Naive thymus-derived CD8-positive, alpha-beta T cell (primary cell): ENCODE results near the gene ETV4. TPM values are rescaled to one million over a fixed set of nuclear protein-coding genes. Genes with fewer than 3 reads are reported as not detected.

Source experiments
- ATAC-seq, 2 donors: fragments of 150-1000 bp; cut with Tn5 transposase in 1 of 2; sonication (Bioruptor Pico), chemical (Tn5 transposase) in 1 of 2; 1 replicate in 1 of 2; 2 replicates in 1 of 2; pipeline ENCODE4 v1.10.0; 2021; ENCODE audit warnings: mild to moderate bottlenecking in 2 of 2, moderate library complexity in 2 of 2
- POLR2A ChIA-PET: fragments of 350-600 bp; sonication (Branson Sonifier 250); formaldehyde crosslinking; loops from one replicate; lab custom pipeline; 2021; ENCODE audit warnings: antibody characterized with exemption; lab: Charles Lee
- DNase-seq, 10 donors: peaks; one replicate each; pipeline versions ENCODE4 v3.0.0 to v3.0.0-alpha.2; 2020 to 2022
- H3K27ac Mint-ChIP-seq, 10 donors: one replicate each; pipeline ENCODE4 v1.8.0; 2020 to 2022; ENCODE audit warnings: mild to moderate bottlenecking in 10 of 10, mixed read lengths in 10 of 10, moderate library complexity in 4 of 10, inconsistent platforms in 1 of 10
- H3K27me3 Mint-ChIP-seq, 5 donors: one replicate each; pipeline ENCODE4 v1.8.0; 2021 to 2022; ENCODE audit warnings: mixed read lengths in 5 of 5
- H3K36me3 Mint-ChIP-seq, 3 donors: one replicate each; pipeline ENCODE4 v1.8.0; 2020 to 2022; ENCODE audit warnings: mixed read lengths in 3 of 3, mild to moderate bottlenecking in 2 of 3, inconsistent platforms in 1 of 3
- H3K4me1 Mint-ChIP-seq, 4 donors: one replicate each; pipeline ENCODE4 v1.8.0; 2021 to 2022; ENCODE audit warnings: mixed read lengths in 4 of 4
- H3K4me3 Mint-ChIP-seq, 10 donors: one replicate each; pipeline ENCODE4 v1.8.0; 2020 to 2022; ENCODE audit warnings: mild to moderate bottlenecking in 10 of 10, mixed read lengths in 10 of 10, moderate library complexity in 6 of 10, inconsistent platforms in 1 of 10
- H3K9me3 Mint-ChIP-seq, 9 donors: one replicate each; pipeline ENCODE4 v1.8.0; 2020 to 2022; ENCODE audit warnings: mixed read lengths in 9 of 9, mild to moderate bottlenecking in 3 of 9, inconsistent platforms in 1 of 9, moderate library complexity in 1 of 9
- polyA plus RNA-seq, 3 donors: library from polyadenylated mRNA; unstranded; fragments of 300-500 nt; fragmentation: Illumina TruSeq; gene quantifications; one replicate each; pipeline ENCODE4 v1.2.3, GENCODE V29; 2021
- total RNA-seq, 8 experiments: library from RNA in 2 of 8; stranded (reverse) in 2 of 8; gene quantifications; one replicate each; pipeline ENCODE4 v1.2.3 and lab custom pipeline; 2021 to 2026

ETV4 gene
- total RNA-seq: not detected
- polyA plus RNA-seq: under 1 TPM in 1 of 3 donors, not detected in 2; 0.09 TPM
- total RNA-seq (lab: John Stamatoyannopoulos, UW): 0 to 0.67 (median 0) reads per million in 6 experiments

GRCh38 chr17:43546319-43547188, at the start of gene ETV4:
ETV4 (minus strand) TSS chr17:43546340; CDS start chr17:43545617, 723 bp downstream.
- Mint-ChIP-seq H3K36me3 (peaks cover 0 to 4% (median 3%) of the 10 kb centered on the region in 3 donors), H3K27me3 (peaks cover 24 to 62% (median 50%) of the 10 kb centered on the region in 5 donors), H3K4me3 (peak within 1 kb of the TSS; percentile 78 to 93 (median 88)), H3K4me1 (peaks cover 18 to 29% (median 20%) of the 10 kb centered on the region in 4 donors), H3K27ac (peak within 1 kb of the TSS in 6 of 10 donors; percentile 24 to 92 (median 59)), H3K9me3 (no peaks in the 10 kb centered on the region)
- POLR2A ChIA-PET: interaction anchor here (0.6 to 0.8 kb wide), 2 partner anchors 62 to 175 kb away, joined by 3 to 9 read pairs; partner anchors contain the start of gene DHX8
- ATAC-seq (peak; percentile 88 to 91), DNase-seq (peak; percentile 77 to 93 (median 86))

GRCh38 chr17:43595466-43595865, 49.3 kb upstream of the ETV4 start:
- Mint-ChIP-seq H3K9me3 (no peaks in the 10 kb centered on the region), H3K27ac (no peak overlapping the region), H3K4me3 (no peak overlapping the region), H3K27me3 (peaks cover 0 to 2% (median 2%) of the 10 kb centered on the region in 5 donors), H3K4me1 (no peaks in the 10 kb centered on the region), H3K36me3 (no peaks in the 10 kb centered on the region)
- DNase-seq: no peak
- ATAC-seq: no peak
- POLR2A ChIA-PET: no interaction called here

DNA sequence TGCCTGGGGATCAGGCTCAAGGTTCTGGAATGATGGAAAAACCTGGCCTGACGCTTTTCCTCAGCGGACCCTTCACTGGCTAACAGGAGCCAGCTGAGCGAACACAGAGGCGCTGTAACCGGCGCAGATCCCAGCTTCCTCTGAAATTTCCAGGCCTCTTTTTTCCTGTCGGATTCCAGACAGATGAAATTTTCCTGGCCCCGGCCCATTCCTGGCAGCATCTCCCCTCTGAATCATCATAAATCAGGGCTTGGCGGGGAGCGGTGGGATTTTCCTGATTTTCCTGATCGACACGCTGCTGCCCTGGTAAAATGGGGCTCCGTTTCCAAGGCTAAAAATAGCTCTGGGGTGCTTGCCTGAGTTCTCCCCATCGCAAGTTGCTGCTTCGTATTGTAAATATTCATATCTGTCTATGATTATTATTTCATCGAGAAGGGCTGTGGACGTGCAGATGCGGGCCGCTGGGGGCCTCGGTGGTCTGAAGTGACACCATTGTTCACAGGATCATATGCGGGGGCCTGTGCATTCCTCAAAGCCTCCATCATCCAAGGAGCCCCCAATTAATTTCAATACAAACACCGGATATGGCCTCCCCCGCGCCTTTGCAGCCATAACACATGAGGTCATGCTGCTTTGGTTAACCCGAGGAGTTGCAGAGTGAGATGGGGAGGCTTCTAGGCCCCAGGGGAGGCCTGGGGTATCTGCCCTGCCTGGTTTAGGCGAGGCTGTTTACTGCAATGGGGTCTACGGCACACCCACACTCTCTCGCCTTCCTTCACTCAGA, 45.8 kb upstream of the ETV4 start:
- H3K36me3 Mint-ChIP-seq: no peaks in the 10 kb centered on the region
- H3K4me3 Mint-ChIP-seq: no peak overlapping the region
- DNase-seq (no peak), ATAC-seq (no peak)
- no peak overlapping the region for H3K27ac Mint-ChIP-seq
- H3K27me3 Mint-ChIP-seq: no peaks in the 10 kb centered on the region
- peaks cover 0 to 2% (median 0%) of the 10 kb centered on the region in 4 donors for H3K4me1 Mint-ChIP-seq
- POLR2A ChIA-PET: no interaction called here
- H3K9me3 Mint-ChIP-seq: no peaks in the 10 kb centered on the region

- ATAC-seq: no peak
- H3K36me3 Mint-ChIP-seq: no peaks in the 10 kb centered on the region
- H3K4me1 Mint-ChIP-seq: peaks cover 0 to 2% (median 0%) of the 10 kb centered on the region in 4 donors
- no peaks in the 10 kb centered on the region for H3K9me3 Mint-ChIP-seq
- no peaks in the 10 kb centered on the region for H3K27me3 Mint-ChIP-seq
- peak overlapping the region in 1 of 10 donors; percentile 48 for H3K27ac Mint-ChIP-seq
- DNase-seq: no peak
- no peak overlapping the region for H3K4me3 Mint-ChIP-seq
- POLR2A ChIA-PET: no interaction called here
Observed at GRCh38 chr17:43591001-43591400, 44.9 kb upstream of the ETV4 start.

- Mint-ChIP-seq H3K27ac (no peak overlapping the region), H3K36me3 (no peaks in the 10 kb centered on the region), H3K4me1 (peaks cover 0 to 2% (median 0%) of the 10 kb centered on the region in 4 donors), H3K4me3 (no peak overlapping the region), H3K27me3 (peaks cover 0 to 5% (median 2%) of the 10 kb centered on the region in 5 donors), H3K9me3 (no peaks in the 10 kb centered on the region)
- DNase-seq: no peak
- ATAC-seq: no peak
- POLR2A ChIA-PET: no interaction called here
Observed at GRCh38 chr17:43588664-43589435, 42.7 kb upstream of the ETV4 start.

GRCh38 chr17:43588121-43588520, 42.0 kb upstream of the ETV4 start:
- POLR2A ChIA-PET: no interaction called here
- Mint-ChIP-seq H3K27ac (no peak overlapping the region), H3K36me3 (no peaks in the 10 kb centered on the region), H3K4me3 (no peak overlapping the region), H3K27me3 (peaks cover 0 to 11% (median 7%) of the 10 kb centered on the region in 5 donors), H3K4me1 (peaks cover 0 to 2% (median 0%) of the 10 kb centered on the region in 4 donors), H3K9me3 (no peaks in the 10 kb centered on the region)
- ATAC-seq (no peak), DNase-seq (no peak)

DNA sequence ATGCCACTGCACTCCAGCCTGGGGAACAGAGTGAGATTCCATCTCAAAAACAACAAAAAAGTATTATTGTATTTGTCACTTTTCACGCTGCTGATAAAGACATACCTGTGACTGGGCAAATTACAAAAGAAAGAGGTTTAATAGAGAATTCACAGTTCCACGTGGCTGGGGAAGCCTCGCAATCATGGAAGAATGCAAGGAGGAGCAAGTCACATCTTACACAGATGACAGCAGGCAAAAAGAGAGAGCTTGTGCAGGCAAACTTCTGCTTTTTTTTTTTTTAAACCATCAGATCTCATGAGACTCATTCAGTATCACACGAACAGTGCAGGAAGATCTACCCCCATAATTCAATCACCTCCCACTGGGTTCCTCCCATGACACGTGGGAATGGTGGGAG, 41.5 kb upstream of the ETV4 start:
- H3K36me3 Mint-ChIP-seq: no peaks in the 10 kb centered on the region
- H3K27ac Mint-ChIP-seq: peak overlapping the region in 1 of 10 donors; percentile 27

GRCh38 chr17:43584666-43585102, 38.5 kb upstream of the ETV4 start:
- POLR2A ChIA-PET: no interaction called here
- no peaks in the 10 kb centered on the region for H3K36me3 Mint-ChIP-seq
- H3K4me1 Mint-ChIP-seq: peaks cover under 1 to 2% (median under 1%) of the 10 kb centered on the region in 4 donors
- H3K4me3 Mint-ChIP-seq: no peak overlapping the region
- DNase-seq (no peak), ATAC-seq (no peak)
- no peaks in the 10 kb centered on the region for H3K9me3 Mint-ChIP-seq
- H3K27ac Mint-ChIP-seq: no peak overlapping the region
- H3K27me3 Mint-ChIP-seq: peaks cover 0 to 13% (median 7%) of the 10 kb centered on the region in 5 donors

More for the DNA sequence above, 41.5 kb upstream of the ETV4 start:
- Mint-ChIP-seq H3K27me3 (peaks cover 0 to 11% (median 7%) of the 10 kb centered on the region in 5 donors), H3K4me3 (no peak overlapping the region), H3K4me1 (peaks cover 0 to 2% (median 0%) of the 10 kb centered on the region in 4 donors), H3K9me3 (no peaks in the 10 kb centered on the region)
- POLR2A ChIA-PET: no interaction called here
- ATAC-seq (no peak), DNase-seq (no peak)

DNA sequence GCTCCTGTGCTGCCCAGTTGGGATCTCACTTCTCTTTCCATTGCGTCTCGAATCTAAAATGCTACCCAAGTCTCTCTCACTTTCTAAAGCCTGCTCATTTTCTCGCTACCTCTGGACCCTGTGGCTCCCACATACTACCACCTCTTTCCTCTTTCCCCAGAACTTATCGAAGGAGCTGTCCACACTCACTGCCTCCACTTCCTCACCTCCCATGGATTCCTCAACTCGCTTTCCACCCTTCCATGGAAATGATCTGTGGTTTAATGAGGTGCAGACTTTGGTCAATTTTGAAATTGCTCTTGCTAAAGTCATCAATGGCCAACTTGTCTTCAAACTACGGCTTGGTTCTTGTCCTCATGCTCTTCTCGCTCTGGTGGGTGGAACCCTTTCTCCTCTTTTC, 37.2 kb upstream of the ETV4 start:
- H3K27ac Mint-ChIP-seq: peak overlapping the region in 1 of 10 donors; percentile 28
- POLR2A ChIA-PET: no interaction called here
- H3K4me1 Mint-ChIP-seq: peaks cover 5 to 16% (median 13%) of the 10 kb centered on the region in 4 donors
- no peak for ATAC-seq
- no peak for DNase-seq
- no peaks in the 10 kb centered on the region for H3K36me3 Mint-ChIP-seq
- peaks cover 0 to 13% (median 7%) of the 10 kb centered on the region in 5 donors for H3K27me3 Mint-ChIP-seq
- H3K4me3 Mint-ChIP-seq: no peak overlapping the region
- H3K9me3 Mint-ChIP-seq: no peaks in the 10 kb centered on the region

DNA sequence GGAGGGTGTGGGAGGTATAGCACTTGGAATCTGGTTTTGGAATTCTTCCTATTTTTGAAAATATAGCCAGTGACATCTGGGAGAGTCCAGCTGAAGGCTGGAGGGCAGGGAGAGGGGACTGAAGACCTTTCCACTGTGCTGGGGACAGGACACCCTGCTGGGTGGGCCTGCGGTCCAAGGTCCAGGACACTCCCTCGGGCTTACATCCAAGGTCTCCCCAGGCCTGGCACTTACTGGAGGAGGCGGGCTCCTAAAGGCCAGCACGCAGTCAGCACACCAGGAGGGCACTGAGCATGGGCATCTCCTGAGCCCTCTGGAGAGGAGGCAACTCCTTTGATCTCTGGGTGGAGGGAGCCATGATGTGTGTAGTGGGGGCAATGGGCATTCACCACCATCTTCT, 35.5 kb upstream of the ETV4 start:
- Mint-ChIP-seq H3K27ac (peak overlapping the region in 1 of 10 donors; percentile 44), H3K36me3 (no peaks in the 10 kb centered on the region), H3K4me1 (peaks cover 5 to 23% (median 14%) of the 10 kb centered on the region in 4 donors), H3K9me3 (no peaks in the 10 kb centered on the region), H3K4me3 (no peak overlapping the region), H3K27me3 (peaks cover 0 to 13% (median 7%) of the 10 kb centered on the region in 5 donors)
- no peak for ATAC-seq
- no peak for DNase-seq
- POLR2A ChIA-PET: no interaction called here

DNA sequence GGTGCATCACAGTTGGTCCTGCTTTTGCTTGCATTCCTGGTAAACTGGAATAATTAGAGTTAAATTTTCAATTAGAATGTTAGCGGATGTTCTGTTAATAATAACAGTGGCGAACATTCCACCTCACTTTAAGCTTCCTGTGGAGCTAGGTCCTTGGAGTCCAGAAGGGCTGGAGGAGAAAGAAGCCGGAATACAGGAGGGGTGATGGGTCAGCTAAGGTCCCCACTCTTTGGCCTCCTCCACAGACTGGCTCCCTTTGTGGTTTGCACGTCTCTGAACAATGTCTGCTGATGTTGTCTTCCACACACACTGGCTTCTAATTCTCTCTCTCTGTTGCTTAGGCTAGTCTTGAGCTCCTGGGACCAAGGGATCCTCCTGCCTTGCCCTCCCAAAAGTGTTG, 35.0 kb upstream of the ETV4 start:
- peak overlapping the region in 1 of 10 donors; percentile 44 for H3K27ac Mint-ChIP-seq
- POLR2A ChIA-PET: no interaction called here

More for the DNA sequence above, 35.0 kb upstream of the ETV4 start:
- Mint-ChIP-seq H3K4me1 (peaks cover 5 to 23% (median 15%) of the 10 kb centered on the region in 4 donors), H3K4me3 (no peak overlapping the region), H3K27me3 (peaks cover 0 to 13% (median 10%) of the 10 kb centered on the region in 5 donors), H3K9me3 (no peaks in the 10 kb centered on the region), H3K36me3 (no peaks in the 10 kb centered on the region)
- DNase-seq: no peak
- no peak for ATAC-seq
